Central memory CD8-positive, alpha-beta T cell (primary cell): ENCODE data around the gene KDF1.
A peak's percentile ranks its signal among the peaks of the same experiment; 100 is the strongest.

ENCODE experiments used
- ATAC-seq: fragments of 150-1000 bp; cut with Tn5 transposase; replicated peaks from 2 replicates; pipeline ENCODE4 v1.10.0; 2022; ENCODE audit warnings: mild to moderate bottlenecking, moderate FRiP score, moderate number of reproducible peaks; ENCODE audit not compliant: poor library complexity, severe bottlenecking; ENCODE audit errors: extremely low read depth
- DNase-seq, 2 donors: peaks; one replicate each; pipeline ENCODE4 v3.0.0; 2021; ENCODE audit warnings: low spot score in 2 of 2
- H3K27ac Mint-ChIP-seq: one replicate; pipeline ENCODE4 v1.8.0; 2022; ENCODE audit warnings: low read depth, mild to moderate bottlenecking, moderate library complexity, mixed read lengths
- H3K27me3 Mint-ChIP-seq: one replicate; pipeline ENCODE4 v1.8.0; 2022; ENCODE audit warnings: mixed read lengths
- H3K36me3 Mint-ChIP-seq: one replicate; pipeline ENCODE4 v1.8.0; 2022; ENCODE audit warnings: mild to moderate bottlenecking, moderate library complexity, mixed read lengths; ENCODE audit not compliant: insufficient read depth
- H3K4me1 Mint-ChIP-seq: one replicate; pipeline ENCODE4 v1.8.0; 2022; ENCODE audit warnings: mixed read lengths
- H3K4me3 Mint-ChIP-seq: one replicate; pipeline ENCODE4 v1.8.0; 2022; ENCODE audit warnings: mild to moderate bottlenecking, moderate library complexity, mixed read lengths
- H3K9me3 Mint-ChIP-seq: one replicate; pipeline ENCODE4 v1.8.0; 2022; ENCODE audit warnings: mixed read lengths

The KDF1 gene

DNA sequence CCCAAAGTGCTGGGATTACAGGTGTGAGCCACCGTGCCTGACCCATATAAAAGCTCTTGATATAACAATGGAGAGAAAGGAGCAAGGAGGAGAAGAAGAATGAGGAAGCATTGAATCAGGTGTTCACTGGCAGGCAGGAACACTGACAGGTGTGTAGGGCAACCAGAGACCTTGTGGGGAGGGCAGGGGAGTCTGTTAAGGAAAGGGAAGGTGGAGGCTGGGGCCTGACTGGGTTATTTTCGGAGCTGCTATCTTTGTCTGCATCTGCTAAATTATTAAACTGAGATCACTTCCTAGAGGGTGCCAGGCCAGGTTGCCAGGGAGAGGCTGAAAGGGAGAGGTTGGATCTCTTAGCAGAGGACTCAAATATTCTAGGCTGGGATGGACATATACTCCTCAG is 26.4 kb upstream of the KDF1 start:
- Mint-ChIP-seq H3K4me3 (no peak overlapping the region), H3K36me3 (no peaks in the 10 kb centered on the region), H3K9me3 (no peaks in the 10 kb centered on the region), H3K4me1 (no peaks in the 10 kb centered on the region), H3K27ac (no peak overlapping the region), H3K27me3 (peaks cover 51% of the 10 kb centered on the region)
- no peak for DNase-seq
- ATAC-seq, result no peak

GRCh38 chr1:26984291-26984690 is 24.0 kb upstream of the KDF1 start:
- H3K4me1 Mint-ChIP-seq, result no peaks in the 10 kb centered on the region
- no peaks in the 10 kb centered on the region for H3K9me3 Mint-ChIP-seq
- no peaks in the 10 kb centered on the region for H3K36me3 Mint-ChIP-seq
- DNase-seq (no peak), ATAC-seq (no peak)
- no peak overlapping the region for H3K4me3 Mint-ChIP-seq
- peaks cover 37% of the 10 kb centered on the region for H3K27me3 Mint-ChIP-seq
- H3K27ac Mint-ChIP-seq, result no peak overlapping the region

GRCh38 chr1:26983863-26984262 is 23.6 kb upstream of the KDF1 start:
- Mint-ChIP-seq H3K4me3 (no peak overlapping the region), H3K36me3 (no peaks in the 10 kb centered on the region), H3K4me1 (no peaks in the 10 kb centered on the region)

DNA sequence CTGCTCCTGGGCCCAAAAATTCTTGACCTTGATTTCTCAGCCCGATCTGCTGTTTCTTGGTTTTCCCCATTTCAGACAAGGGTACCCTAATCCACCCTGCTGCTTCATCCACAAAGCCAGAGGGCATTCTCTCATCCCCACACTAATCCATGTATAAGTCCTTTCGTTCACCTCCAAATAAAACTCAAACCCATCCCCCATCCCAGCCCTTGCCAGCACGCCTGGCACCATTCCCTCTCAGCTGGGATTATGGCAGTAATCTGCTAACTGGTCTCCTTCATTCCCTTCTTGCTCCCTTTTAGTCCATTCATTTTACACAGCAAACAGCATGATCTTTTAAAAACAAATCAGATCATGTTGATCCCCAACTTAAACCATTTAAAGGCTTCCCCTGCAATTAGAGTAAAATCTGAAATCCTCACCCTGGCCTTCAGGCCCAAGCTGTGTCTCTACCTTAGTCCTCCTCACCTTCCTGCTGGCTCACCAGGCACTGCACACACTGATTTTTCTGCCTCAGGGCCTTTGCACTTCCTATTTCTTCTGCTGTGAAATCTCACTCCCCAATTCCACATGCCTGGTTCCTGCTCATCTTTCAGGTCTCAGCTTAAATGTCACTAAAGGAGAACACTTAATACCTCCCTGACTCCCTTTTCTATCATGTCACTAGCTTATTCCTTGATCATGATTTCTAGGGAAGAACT is 21.0 kb upstream of the KDF1 start:
- DNase-seq (no peak), ATAC-seq (no peak)
- H3K36me3 Mint-ChIP-seq, result no peaks in the 10 kb centered on the region
- H3K9me3 Mint-ChIP-seq, result no peaks in the 10 kb centered on the region
- no peak overlapping the region for H3K27ac Mint-ChIP-seq
- H3K4me1 Mint-ChIP-seq, result no peaks in the 10 kb centered on the region
- H3K4me3 Mint-ChIP-seq, result no peak overlapping the region
- H3K27me3 Mint-ChIP-seq, result peaks cover 27% of the 10 kb centered on the region

More at GRCh38 chr1:26983863-26984262, 23.6 kb upstream of the KDF1 start:
- H3K27me3 Mint-ChIP-seq, result peaks cover 35% of the 10 kb centered on the region
- no peak for ATAC-seq
- H3K27ac Mint-ChIP-seq, result no peak overlapping the region
- H3K9me3 Mint-ChIP-seq, result no peaks in the 10 kb centered on the region
- no peak for DNase-seq

DNA sequence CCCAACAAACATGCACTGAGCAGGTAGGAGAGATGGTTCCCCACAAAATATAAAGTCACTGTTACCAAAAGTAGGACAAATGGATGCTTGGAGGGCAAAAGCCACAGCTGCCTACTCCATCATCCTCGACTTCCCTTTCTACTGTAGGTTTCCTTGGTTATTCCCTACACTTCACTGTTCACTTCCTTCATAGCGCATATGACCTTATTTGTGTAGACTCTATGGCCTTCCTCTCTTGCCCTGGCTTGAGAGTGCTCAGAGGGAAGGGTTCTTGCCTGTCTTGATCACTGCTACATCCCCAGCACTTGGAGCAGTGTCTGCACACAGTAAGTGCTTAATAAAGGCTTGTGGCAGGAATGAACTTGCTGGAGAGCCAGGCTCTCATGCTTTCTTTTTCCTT is 18.6 kb upstream of the KDF1 start:
- ATAC-seq (no peak), DNase-seq (no peak)
- no peak overlapping the region for H3K4me3 Mint-ChIP-seq
- peaks cover 20% of the 10 kb centered on the region for H3K27me3 Mint-ChIP-seq
- H3K36me3 Mint-ChIP-seq, result no peaks in the 10 kb centered on the region
- H3K27ac Mint-ChIP-seq, result no peak overlapping the region
- H3K9me3 Mint-ChIP-seq, result no peaks in the 10 kb centered on the region
- H3K4me1 Mint-ChIP-seq, result no peaks in the 10 kb centered on the region

GRCh38 chr1:26976621-26977510 is 16.6 kb upstream of the KDF1 start:
- peak overlapping the region; percentile 87 for H3K27ac Mint-ChIP-seq
- H3K27me3 Mint-ChIP-seq, result peaks cover 23% of the 10 kb centered on the region
- H3K4me3 Mint-ChIP-seq, result no peak overlapping the region
- no peaks in the 10 kb centered on the region for H3K36me3 Mint-ChIP-seq
- ATAC-seq, result no peak
- H3K4me1 Mint-ChIP-seq, result no peaks in the 10 kb centered on the region
- no peaks in the 10 kb centered on the region for H3K9me3 Mint-ChIP-seq
- no peak for DNase-seq

- no peak overlapping the region for H3K4me3 Mint-ChIP-seq
- no peak overlapping the region for H3K27ac Mint-ChIP-seq
- H3K4me1 Mint-ChIP-seq, result no peaks in the 10 kb centered on the region
- no peak for DNase-seq
- no peaks in the 10 kb centered on the region for H3K36me3 Mint-ChIP-seq
- peaks cover 32% of the 10 kb centered on the region for H3K27me3 Mint-ChIP-seq
- no peaks in the 10 kb centered on the region for H3K9me3 Mint-ChIP-seq
- ATAC-seq, result no peak
Observed at GRCh38 chr1:26972821-26973220, 12.6 kb upstream of the KDF1 start.

- H3K27ac Mint-ChIP-seq, result no peak overlapping the region
- DNase-seq (no peak), ATAC-seq (no peak)
- no peaks in the 10 kb centered on the region for H3K36me3 Mint-ChIP-seq
- H3K4me1 Mint-ChIP-seq, result no peaks in the 10 kb centered on the region
- H3K4me3 Mint-ChIP-seq, result no peak overlapping the region
- peaks cover 32% of the 10 kb centered on the region for H3K27me3 Mint-ChIP-seq
- H3K9me3 Mint-ChIP-seq, result no peaks in the 10 kb centered on the region
Observed at GRCh38 chr1:26972390-26972789, 12.1 kb upstream of the KDF1 start.

- ATAC-seq, result no peak
- Mint-ChIP-seq H3K4me3 (no peak overlapping the region), H3K4me1 (no peaks in the 10 kb centered on the region), H3K36me3 (no peaks in the 10 kb centered on the region), H3K9me3 (no peaks in the 10 kb centered on the region), H3K27ac (no peak overlapping the region), H3K27me3 (peaks cover 38% of the 10 kb centered on the region)
- no peak for DNase-seq
Observed at GRCh38 chr1:26971590-26971989, 11.3 kb upstream of the KDF1 start.

DNA sequence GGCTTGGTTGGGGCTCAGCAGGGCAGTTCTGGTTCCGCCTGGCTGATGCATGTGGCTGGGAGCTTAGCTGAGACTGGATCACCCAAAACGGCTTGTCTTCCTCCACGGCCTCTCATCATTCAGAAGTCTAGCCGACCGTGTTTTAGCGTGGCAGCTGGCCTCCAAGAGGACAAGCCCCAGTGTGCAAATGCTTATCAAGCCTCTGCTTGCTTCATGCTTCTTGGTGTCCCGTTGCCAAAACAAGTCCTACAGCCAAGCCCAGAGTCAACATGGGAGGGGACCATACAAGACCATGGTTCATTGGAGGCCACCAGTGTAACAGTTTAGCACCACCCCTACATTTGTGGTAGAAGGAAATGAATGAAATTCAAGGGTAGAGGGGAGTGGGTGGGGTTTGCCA is 10.5 kb upstream of the KDF1 start:
- Mint-ChIP-seq H3K27me3 (peaks cover 46% of the 10 kb centered on the region), H3K36me3 (no peaks in the 10 kb centered on the region), H3K27ac (no peak overlapping the region), H3K4me1 (no peaks in the 10 kb centered on the region), H3K9me3 (no peaks in the 10 kb centered on the region), H3K4me3 (no peak overlapping the region)
- no peak for DNase-seq
- ATAC-seq, result no peak

DNA sequence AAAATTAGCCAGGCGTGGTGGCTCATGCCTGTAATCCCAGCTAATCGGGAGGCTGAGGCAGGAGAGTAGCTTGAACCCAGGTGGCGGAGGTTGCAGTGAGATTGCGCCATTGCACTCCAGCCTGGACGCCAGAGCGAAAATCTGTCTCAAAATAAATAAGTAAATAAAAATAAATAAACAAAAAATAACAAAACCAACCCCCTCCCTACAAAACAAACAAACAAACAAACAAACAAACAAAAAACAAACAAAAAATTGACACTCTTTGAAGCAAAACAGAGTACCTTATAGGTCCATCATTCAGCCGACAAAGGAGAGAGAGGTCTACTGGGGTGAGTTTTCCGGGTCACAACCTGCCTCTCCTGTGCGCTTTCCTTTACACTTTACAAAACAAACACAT is 5.4 kb upstream of the KDF1 start:
- H3K4me3 Mint-ChIP-seq, result no peak overlapping the region
- no peak overlapping the region for H3K27ac Mint-ChIP-seq
- peaks cover 69% of the 10 kb centered on the region for H3K27me3 Mint-ChIP-seq

DNA sequence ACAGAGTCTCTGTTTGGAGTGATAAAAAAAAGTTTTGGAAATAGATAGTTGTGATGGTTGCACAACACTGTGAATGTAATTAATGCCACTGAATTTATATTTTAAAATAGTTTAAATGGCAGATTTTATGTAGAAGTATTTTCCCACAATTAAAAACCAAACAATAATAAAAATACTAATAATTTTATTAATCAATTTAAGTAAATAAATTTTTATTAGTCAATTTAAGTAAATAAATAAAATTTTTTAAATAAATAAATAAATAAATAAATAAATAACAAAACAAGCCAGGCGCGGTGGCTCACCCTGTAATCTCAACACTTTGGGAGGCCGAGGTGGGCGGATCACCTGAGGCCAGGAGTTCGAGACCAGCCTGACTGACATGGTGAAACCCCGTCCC is 4.9 kb upstream of the KDF1 start:
- Mint-ChIP-seq H3K4me3 (no peak overlapping the region), H3K4me1 (peaks cover 7% of the 10 kb centered on the region), H3K36me3 (no peaks in the 10 kb centered on the region), H3K9me3 (no peaks in the 10 kb centered on the region), H3K27me3 (peaks cover 69% of the 10 kb centered on the region), H3K27ac (no peak overlapping the region)
- DNase-seq (no peak), ATAC-seq (no peak)

More for the DNA sequence above, 5.4 kb upstream of the KDF1 start:
- Mint-ChIP-seq H3K36me3 (no peaks in the 10 kb centered on the region), H3K9me3 (no peaks in the 10 kb centered on the region), H3K4me1 (peaks cover 3% of the 10 kb centered on the region)
- ATAC-seq (no peak), DNase-seq (no peak)

DNA sequence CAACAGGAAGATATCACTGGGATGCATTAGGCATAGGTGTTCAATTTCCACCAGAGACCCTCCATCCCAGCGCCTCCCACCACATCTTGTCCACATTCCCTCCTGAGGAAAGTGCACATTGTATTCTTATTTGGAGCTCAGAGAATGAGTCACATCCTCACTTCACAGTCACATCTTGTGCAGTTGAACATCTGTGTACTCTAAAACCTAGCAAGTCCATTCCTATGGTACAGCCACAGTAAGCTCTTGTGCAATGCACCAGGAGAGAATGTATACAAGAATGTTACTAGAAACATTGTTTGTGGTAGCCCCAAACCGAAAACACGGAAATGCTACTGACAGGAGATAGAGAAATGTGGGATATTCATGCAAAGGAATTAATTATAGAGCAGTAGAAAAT is 1.6 kb upstream of the KDF1 start:
- Mint-ChIP-seq H3K9me3 (no peaks in the 10 kb centered on the region), H3K4me3 (no peak overlapping the region), H3K27me3 (peaks cover 55% of the 10 kb centered on the region), H3K36me3 (no peaks in the 10 kb centered on the region), H3K4me1 (peaks cover 7% of the 10 kb centered on the region), H3K27ac (no peak overlapping the region)
- DNase-seq, result no peak
- ATAC-seq, result no peak
